GM21825 (cell line): ENCODE data around the gene CIDEA.
"Not testable (repeated sequence)": the region's sequence is repeated elsewhere in the genome, so short reads cannot be mapped to it uniquely, and the experiment has no call there.

Experiments used
- ATAC-seq: cut with Tn5 transposase; IDR thresholded peaks from one replicate; pipeline ENCODE4 v1.9.1; 2021; ENCODE audit warnings: mild to moderate bottlenecking, moderate library complexity; ENCODE audit not compliant: unreplicated experiment

CIDEA gene

DNA sequence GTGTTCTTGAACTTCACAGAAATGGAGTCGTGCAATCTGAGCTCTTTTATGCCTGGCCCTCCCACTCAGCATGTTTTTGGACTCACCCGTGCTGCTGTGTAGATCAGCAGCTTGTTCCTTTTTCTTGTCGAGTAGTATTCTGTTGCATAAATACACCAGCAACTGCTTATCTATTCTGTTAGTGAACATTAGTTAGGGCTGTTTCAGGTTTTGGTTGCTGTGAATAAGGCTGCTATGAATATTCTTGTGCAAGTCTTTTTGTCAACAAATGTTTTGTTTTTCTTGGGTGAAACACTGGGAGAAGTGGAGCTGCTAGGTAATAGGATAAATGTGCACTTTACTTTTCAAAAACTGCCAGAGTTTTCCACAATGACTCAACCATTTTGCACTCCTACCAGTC is 15.3 kb upstream of the CIDEA start:
- ATAC-seq, result no peak

DNA sequence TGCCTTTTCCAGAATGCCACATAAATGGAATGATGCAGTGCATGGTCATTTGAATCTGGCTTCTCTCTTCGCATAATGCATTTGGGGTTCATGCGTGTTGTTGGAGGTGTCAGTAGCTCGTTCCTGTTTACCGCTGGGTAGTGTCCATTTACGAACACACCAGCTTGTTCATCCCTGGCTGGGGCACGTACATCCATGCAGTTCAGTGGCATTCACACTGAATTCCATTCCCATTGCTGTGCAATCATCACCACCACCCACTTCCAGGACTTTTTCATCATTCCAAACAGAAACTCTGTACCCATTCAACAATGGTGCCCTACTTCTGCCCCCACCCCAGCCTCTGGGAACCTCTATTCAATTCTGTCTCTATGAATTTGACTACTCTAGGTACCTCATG is 14.7 kb upstream of the CIDEA start:
- no peak for ATAC-seq

DNA sequence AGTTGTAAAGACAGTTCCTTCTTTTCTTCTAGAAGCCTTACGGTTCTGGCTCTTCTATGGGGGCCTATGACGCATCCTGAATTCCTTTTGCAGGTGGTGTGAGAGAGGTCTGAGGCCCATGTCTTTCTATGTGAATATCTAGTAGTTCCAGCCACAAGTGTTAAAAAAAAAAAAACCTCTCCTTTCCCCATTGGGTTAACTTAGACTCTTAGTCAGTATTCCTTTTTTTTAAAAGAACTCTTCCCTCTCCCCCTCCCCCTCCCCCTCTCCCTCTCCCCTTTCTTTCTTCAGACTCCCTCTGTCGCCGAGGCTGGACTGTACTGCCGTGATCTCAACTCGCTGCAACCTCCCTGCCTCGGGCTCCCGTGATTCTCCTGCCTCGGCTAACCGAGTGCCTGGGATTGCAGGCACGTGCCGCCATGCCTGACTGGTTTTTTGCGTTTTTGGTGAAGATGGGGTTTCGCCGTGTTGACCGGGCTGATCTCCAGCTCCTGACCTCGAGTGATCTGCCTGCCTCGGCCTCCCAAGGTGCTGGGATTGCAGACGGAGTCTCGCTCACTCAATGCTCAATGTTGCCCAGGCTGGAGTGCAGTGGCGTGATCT is 11.4 kb upstream of the CIDEA start:
- no peak for ATAC-seq

DNA sequence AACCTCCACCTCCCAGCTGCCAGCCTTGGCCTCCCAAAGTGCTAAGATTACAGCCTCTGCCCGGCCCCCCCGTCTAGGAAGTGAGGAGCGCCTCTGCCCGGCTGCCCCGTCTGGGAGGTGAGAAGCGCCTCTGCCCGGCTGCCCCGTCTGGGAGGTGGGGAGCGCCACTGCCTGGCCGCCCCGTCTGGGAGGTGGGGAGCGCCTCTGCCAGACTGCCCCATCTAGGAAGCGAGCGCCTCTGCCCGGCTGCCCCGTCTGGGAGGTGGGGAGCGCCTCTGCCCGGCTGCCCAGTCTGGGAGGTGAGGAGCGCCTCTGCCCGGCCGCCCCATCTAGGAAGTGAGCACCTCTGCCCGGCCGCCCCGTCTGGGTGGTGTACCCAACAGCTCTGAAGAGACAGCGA is 10.9 kb upstream of the CIDEA start:
- ATAC-seq, result not testable (repeated sequence)

DNA sequence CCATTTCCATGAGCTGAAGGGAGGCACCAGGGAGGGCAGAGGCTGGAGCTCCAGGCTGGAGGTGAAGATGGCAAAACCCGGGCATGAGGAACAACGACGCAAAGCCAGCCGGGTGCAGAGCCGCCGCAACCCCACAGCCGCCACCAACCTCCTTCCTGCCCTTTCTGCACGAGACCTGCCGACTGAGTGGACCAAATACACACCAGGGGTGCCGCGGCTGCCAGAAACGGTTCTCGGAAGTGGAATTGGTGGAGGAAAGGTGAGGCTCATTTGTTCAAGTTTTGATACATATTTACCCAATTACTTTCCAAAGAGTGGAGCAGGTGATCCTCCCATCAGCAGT is 8.4 kb upstream of the CIDEA start:
- no peak for ATAC-seq

DNA sequence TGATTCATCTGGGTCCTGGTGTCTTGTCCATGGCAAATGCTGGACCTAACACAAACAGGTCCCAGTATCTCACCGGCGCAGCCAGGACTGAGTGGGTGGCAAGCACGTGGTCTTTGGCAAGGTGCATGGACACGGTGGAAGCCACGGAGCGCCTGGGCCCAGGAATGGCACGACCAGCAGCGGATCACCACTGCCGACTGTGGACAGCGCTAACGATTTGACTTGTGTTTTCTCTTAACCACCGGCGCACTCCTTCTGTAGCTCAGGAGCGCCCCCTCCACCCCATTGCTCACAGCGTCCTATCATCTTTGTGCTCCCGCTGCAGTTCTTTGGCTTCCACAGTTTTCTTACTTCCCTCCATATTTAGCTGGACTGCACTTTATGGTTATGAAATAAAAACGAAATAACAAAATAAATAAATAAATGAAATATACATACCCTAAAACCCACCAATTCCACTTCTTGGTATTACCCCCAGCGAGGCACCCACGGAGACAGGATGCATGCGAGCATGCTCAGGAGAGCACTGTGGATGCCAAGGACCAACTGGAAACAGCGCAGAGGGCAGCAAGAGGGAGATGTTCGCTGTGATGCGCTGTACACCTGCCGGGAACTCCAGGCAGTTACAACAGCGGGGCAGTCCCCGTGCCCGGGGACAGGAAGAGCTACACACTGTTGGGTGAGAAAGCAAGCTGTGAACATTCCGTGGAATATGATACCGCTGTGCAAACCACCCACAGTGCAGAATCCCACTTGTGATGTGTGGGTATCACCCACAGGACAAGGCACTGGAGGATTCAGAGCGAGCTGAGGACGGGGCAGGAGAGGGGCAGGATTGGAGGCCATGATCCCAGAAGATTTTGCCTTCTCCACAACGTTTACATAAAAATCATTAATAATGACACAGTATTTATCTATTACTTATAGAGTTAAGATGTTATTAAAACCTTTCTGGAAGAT is 7.0 kb upstream of the CIDEA start:
- no peak for ATAC-seq

DNA sequence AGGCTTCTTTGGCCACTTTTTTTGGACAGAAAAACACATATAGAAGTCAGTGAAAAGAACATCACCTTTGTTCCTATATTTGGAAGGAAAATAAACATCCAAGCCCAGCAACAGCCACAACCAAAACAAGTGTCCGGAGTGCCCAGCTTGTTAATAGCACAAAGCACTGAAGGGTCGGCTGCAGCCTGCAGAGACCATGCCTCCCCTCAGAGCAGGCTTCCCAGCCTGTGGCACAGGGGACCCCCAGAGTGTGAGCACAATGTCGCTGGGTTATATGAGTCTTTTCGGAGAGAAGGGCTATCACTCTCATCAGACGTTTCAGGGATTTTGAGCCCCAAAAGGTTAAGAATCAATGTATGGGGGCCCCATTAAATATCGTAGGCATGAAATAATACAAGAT is 6.2 kb upstream of the CIDEA start:
- no peak for ATAC-seq

DNA sequence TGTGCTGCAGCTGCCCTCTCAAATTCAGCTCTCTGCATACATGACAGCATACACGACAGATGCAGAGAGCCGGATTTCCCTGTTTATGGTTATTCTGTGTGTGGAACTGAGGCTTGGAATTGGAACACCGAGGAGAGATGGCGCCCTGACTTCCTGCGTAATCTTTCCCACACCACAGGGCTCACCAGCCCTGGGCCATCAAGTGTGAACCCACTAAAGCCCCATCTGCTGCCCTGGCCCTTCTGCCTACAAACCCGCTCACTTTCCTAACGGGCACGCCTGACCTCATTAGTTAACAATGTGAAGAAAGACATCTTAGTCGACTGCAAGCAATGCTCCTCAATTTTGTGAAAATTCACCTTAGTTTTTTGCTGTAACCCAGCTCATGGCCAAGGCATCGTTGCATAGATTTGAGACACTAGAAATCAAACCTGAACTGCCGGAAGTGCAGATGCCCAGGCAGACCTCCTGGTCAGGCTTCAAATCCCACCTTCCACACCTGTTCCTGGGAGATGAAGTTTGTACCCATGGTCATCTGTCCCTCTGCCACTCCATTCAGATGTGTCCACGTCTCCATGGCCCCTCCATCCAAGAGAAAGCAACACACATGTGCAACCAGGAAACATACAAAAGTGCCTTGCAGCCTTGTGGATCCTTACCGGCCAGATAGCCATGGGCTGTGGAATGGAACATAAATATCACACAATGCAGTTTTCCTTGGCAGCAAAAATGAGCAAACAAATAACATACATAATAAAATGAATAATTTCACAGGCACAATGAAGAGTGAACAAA is 5.0 kb upstream of the CIDEA start:
- ATAC-seq, result no peak

DNA sequence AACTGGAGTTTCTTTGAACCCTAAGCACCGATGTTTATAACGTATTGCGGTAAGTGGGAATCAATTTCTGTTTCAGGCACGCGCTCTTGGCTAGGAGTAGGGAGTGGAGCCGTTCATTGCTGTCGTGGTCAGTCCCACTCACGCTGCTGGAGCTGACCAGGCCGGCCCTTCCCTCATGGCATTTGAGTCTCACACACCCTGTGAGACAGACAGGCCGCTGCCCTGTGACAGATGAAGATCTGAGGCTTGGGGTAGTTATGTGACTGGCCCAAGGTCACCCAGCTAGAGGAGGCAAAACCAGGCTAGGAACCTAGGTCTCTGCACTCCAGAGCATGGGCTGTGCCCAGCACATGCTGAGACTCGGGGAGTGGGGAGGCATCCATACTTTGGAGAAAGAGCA is 2.9 kb upstream of the CIDEA start:
- ATAC-seq, result no peak

DNA sequence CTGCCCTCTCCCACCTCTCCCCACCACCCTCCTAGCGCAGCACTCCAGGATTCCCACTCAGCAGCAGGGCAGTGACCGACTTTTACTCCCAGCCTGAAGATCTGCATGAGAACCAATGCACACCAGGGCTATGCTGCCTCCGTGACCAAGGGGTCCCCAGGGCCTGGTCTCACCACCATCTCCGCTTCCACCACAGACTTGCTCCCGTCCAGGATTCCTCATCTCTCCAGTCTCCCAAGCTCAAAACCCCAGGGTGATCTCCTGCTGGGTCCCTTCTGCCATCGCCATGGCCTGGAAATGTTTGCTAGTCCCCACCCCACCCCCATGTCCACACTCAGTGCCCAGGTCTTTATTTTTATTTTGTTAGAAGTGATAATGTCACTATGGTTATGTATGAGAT is 2.1 kb upstream of the CIDEA start:
- ATAC-seq, result no peak

DNA sequence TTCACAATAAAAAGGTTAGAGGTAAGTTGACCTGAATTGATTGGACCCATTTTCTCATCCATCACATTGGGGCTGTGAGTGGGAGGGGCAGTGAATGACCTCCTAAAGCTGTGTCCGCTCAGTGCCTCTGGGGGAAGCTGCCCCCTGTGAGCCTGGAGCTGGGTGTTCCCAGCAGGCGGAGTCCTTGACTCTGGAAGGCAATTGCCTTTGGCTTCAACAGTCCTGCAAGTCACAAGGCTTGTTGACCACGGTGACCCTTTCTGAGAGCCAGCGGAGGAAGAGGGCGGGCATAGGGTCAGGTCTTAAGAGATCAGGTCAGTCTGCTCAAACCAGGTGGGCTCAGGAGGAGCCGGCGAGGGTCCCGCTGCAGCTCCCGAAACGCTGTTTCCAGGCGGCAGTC is 1.1 kb upstream of the CIDEA start:
- ATAC-seq, result no peak

DNA sequence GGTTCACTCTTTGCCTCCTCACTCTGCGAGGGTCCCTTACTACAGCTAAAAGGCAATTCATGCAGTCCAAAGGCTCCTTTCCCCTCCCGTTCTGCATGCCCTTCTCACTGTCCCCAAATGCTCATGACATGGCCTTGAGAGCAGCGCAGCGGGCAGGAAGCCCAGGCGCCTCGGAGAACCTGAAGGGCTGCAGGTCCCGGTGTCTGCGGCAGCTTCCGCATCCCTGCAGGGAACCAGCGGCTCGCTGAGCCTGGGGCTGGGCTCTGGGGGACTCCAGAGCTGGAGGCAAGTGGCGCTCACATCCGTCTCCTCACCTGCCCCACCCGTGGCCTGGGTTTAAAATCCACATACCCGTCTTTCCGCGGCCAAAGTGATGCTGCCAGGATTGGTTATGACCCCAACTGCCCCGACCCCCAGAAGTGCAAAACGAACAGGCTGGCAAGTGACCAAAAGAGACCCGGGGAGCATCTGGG is 462 bp upstream of the CIDEA start:
- no peak for ATAC-seq

DNA sequence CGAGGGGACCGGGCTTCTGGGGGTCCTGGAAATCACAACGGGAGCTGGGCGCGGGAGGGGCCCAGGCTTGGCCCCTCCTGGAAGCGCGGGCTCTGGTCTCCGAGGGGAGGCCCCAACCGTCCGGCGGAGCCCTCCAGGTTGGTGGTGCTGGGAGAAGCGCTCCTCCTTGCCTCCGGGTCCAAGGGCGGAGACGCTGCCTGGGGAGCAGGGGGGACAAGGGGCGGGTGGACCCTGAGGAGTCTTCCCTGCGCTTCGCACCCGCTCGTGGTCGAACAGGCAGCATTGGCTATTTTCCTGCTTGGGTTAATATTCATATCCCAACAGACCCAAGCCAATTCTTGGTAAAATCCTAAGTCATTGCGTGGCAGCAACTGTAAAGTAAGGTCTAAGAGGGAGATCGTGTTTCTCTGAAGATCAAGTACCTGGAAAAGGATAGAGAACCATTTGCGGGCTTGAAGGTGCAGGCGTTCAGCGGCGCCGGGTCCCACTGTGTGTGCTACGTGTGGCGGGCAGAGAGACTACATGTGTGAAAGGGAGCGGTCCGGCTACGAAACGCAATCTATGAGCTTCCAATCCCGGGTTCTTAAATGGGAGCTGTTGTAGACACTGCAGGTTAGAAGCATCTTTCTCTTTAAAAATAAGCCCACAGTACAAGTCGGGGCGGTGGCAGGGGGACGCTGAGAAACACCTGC is 805 bp downstream of the CIDEA start:
- ATAC-seq, result no peak

DNA sequence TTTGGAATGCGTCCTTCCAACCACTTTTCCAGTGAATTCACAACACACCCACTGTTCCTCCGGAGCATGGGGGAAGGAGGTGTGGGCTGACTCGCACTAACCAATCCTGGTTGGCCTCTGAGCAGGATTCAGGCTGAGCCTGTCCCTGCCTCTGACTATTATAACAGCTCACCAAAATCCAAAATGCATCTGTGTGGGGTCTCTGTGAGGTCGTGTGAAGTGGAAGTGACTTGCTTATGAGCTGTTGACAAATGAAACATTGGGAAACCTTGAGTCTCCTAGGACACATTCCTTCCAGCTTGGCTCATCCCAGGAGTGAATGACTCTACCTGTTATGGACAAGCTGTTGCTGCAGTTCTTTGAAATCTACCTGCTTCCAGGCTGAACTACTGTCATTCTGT is 1.5 kb downstream of the CIDEA start:
- no peak for ATAC-seq

DNA sequence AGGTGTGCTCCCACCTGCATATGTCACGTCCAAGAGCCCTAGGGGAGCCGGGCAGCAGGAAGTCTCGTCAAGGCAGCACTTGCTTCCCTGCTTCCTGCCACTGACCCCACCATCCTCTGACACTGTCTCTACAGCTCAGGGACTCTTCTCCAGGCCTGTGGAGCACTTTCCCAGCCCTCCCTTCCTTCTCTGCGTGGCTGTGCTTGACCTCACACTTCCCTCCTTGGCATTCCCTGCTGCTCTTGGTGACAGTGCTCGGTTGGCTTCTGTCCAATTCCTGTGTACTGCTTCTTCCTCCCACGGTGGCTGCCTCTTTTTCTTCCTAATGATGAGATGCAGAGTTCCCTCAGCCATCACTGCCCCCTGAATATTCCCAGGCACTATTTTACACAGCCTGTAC is 2.8 kb downstream of the CIDEA start:
- ATAC-seq, result no peak

DNA sequence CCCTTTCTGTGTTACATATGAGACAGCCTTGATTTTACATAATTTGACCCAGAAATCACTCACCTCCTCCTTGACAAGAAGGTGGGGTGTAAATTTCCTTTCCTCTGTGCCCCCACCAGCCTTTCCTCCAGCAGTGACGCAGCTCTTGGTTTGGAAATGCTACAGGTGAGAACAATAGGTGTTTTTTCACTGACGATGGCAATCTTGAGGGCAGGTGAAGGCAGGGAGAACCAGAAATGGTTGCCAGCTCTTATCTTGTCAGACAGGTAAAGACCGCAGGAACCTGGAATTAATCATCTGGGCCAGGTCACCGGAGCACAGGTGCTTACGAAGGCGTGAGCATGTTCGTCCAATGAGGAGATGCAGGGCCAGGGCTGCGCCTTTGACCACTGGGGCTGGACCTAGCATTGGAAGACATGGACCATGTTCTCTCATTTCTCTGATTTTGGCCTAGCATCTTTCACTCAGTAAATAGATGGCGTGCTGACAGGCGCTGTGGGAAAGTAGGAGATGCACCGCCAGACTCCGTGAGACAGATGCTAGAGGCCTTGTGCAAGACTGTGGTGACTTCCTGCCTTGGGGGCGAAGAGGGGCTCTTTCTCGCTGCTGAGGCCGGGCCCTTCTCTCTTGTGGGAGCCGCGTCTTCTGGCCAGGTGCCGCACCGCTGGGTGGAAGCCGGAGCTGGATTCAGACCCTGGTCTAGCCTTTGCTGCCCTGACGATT is 4.0 kb downstream of the CIDEA start:
- no peak for ATAC-seq

DNA sequence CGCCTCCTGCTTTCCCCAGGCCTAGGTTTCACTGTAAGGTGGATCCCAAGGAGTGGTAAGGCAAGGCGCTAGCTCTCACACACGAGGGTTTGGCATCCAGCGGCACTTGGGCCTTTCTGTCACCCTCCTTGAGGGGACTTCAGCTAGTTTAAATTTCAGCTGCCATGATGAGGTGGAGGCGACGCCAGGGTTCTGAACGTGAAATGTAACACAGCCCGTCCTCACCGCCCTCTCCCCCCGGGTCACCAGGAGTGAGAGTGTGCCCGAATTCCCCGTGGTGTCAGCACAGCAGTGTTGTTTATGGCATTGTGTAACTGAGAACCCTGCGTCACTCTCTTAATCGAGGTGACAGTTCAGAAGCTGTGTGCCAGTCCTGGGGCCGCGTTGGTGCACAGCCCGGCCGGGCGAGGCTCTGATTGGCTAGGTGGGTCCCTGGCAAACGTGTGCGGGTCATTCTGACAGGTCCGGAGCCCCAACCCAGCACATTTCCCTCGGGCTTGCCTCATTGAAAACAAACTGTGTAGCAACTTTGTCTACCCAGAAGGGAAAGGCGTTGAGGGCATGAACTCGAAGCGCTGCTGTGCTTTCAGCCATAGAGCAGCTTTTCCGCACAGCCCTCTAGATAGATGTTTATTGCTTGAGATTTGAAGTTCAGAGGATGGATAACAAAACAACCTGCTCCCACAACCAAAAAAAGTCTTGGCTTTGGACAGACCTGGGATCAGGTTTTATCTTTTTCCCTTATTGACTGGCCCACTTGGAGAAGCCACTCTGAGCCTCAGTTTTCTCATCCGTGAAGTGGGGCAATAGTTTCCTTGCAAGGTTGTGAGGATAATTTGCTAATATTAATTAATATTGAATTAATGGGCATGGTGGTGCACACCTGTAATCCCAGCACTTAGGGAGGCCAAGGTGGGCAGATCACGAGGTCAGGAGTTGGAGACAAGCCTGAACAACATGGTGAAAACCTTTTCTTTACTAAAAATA is 4.9 kb downstream of the CIDEA start:
- ATAC-seq, result no peak

DNA sequence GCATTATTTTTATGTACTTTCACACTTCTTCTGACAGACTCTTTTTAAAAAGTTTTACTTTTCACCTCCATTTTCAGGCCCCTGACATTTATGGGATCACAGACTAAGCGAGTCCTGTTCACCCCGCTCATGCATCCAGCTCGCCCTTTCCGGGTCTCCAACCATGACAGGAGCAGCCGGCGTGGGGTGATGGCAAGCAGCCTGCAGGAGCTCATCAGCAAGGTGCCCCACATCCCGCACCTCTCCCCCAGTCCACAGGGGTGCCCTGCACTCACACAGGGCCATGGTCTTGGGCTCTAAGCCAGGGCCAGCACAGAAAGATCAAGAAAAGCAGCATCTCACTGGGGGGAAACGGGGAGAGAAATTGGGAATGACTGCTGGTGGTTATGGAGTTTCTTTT is 8.6 kb downstream of the CIDEA start:
- ATAC-seq, result no peak

DNA sequence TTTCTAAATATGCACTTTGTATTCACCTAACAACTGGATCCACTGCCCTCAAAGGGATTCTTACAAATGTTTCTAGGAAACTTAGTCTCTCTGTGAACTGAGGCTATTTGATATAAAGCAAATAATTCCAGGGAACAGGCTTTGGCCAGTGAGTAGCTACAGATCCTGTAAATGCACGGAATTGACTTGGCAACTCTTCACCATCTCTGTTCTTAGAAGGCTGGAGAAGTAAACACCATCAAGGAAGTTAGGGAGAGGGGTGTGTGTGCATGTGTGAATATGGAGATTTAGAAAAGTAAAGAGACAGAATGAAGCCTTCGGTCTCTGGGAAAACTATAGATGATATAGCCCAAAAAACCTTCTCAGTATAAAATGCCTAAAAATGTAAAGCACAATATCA is 10.7 kb downstream of the CIDEA start:
- ATAC-seq, result no peak
